HCT116 (cell line): ENCODE results near the gene TMEM140. TPM values are rescaled to one million over a fixed set of nuclear protein-coding genes. Genes with fewer than 3 reads are reported as not detected.

ENCODE experiments used
- ATAC-seq: fragments of 200-7000 bp; cut with Tn5 transposase; 2 replicates; pipeline ENCODE4 v1.9.1; 2020; ENCODE audit warnings: mild to moderate bottlenecking, moderate library complexity
- BruUV-seq: library from RNA; stranded (reverse); fragments of 400-500 nt; replicated peaks from 2 replicates; lab custom pipeline; 2021; lab: Mats Ljungman, UMichigan
- CTCF ChIA-PET: fragments of 300-600 bp; sonication (Branson Sonifier 250); formaldehyde crosslinking; loops from one replicate; lab custom pipeline; 2021; ENCODE audit warnings: antibody characterized with exemption; lab: Charles Lee
- POLR2A ChIA-PET: fragments of 300-600, 350-600 bp; sonication (Branson Sonifier 250); formaldehyde crosslinking; loops from one replicate; lab custom pipeline; 2021; ENCODE audit warnings: antibody characterized with exemption; lab: Charles Lee
- RAD21 ChIA-PET, 2 experiments: fragments of 300-600 bp; sonication (Branson Sonifier 250); formaldehyde crosslinking; loops; one replicate each; lab custom pipeline; 2023; ENCODE audit warnings: low total read pairs in 2 of 2; ENCODE audit not compliant: uncharacterized antibody in 2 of 2, unreplicated experiment in 2 of 2, low non-redundant PET in 1 of 2; lab: Charles Lee
- DNase-seq: peaks from one replicate; pipeline ENCODE4 v3.0.0-alpha.2; 2010; ENCODE audit warnings: low read depth, low spot score
- H2AFZ ChIP-seq: fragments of 200-600 bp; shearing (Covaris generic), sonication (generic); 2 replicates; pipeline ENCODE4 v1.6.1; 2017; ENCODE audit warnings: low read depth, mixed run types, mixed read lengths, antibody characterized with exemption, low read length; ENCODE audit not compliant: poor library complexity, severe bottlenecking
- H3K27ac ChIP-seq: 2 replicates; pipeline ENCODE4 v1.5.1; 2012; ENCODE audit warnings: low read depth, low read length
- H3K27me3 ChIP-seq: fragments of 200-600 bp; sonication (generic); 2 replicates; pipeline ENCODE4 v1.6.1; 2016; ENCODE audit warnings: mixed run types, low read length, mixed read lengths; ENCODE audit not compliant: insufficient read depth
- H3K36me3 ChIP-seq, 2 experiments: fragments of 200-500 bp in 1 of 2; fragments of 200-600 bp in 1 of 2; sonication (Bioruptor generic) in 1 of 2; sonication (generic) in 1 of 2; 2 replicates each; pipeline versions ENCODE4 v1.5.1 to v1.6.1; 2014 to 2016; ENCODE audit warnings: low read length in 2 of 2, inconsistent platforms in 1 of 2, mixed read lengths in 1 of 2, mixed run types in 1 of 2; ENCODE audit not compliant: insufficient read depth in 2 of 2, control insufficient read depth in 1 of 2
- H3K4me1 ChIP-seq, 2 experiments: fragments of 200-600 bp in 1 of 2; sonication (generic) in 1 of 2; 2 replicates each; pipeline versions ENCODE4 v1.5.1 to v1.6.1; 2012 to 2017; ENCODE audit warnings: low read length in 2 of 2, inconsistent platforms in 1 of 2, mild to moderate bottlenecking in 1 of 2, mixed read lengths in 1 of 2, mixed run types in 1 of 2, moderate library complexity in 1 of 2; ENCODE audit not compliant: insufficient read depth in 2 of 2, control insufficient read depth in 1 of 2
- H3K4me2 ChIP-seq: fragments of 200-600 bp; sonication (generic); 2 replicates; pipeline ENCODE4 v1.6.1; 2017; ENCODE audit warnings: mixed run types, low read length, mixed read lengths
- H3K4me3 ChIP-seq, 2 experiments: fragments of 200-600 bp in 1 of 2; sonication (generic) in 1 of 2; replicated peaks in 1 of 2; 2 replicates each; pipeline ENCODE4 v1.5.1; 2011 to 2016; ENCODE audit warnings: low read length in 2 of 2, control low read depth in 1 of 2, low read depth in 1 of 2, mild to moderate bottlenecking in 1 of 2, mixed read lengths in 1 of 2, mixed run types in 1 of 2
- H3K79me2 ChIP-seq: fragments of 200-600 bp; sonication (generic); 2 replicates; pipeline ENCODE4 v1.6.1; 2017; ENCODE audit warnings: mild to moderate bottlenecking, mixed run types, low read length, moderate library complexity, mixed read lengths; ENCODE audit not compliant: insufficient read depth
- H3K9ac ChIP-seq: fragments of 200-600 bp; sonication (generic); 2 replicates; pipeline ENCODE4 v1.6.1; 2016; ENCODE audit warnings: low read length, mixed read lengths
- H3K9me2 ChIP-seq: fragments of 200-600 bp; sonication (generic), shearing (Covaris generic); 2 replicates; pipeline ENCODE4 v1.6.1; 2017; ENCODE audit warnings: mixed run types, mild to moderate bottlenecking, moderate library complexity; ENCODE audit not compliant: insufficient read depth
- H3K9me3 ChIP-seq, 2 experiments: fragments of 200-500 bp in 1 of 2; fragments of 200-600 bp in 1 of 2; sonication (Bioruptor generic) in 1 of 2; sonication (generic) in 1 of 2; 2 replicates each; pipeline ENCODE4 v1.6.1; 2014 to 2017; ENCODE audit warnings: low read length in 2 of 2, mixed read lengths in 2 of 2, inconsistent platforms in 1 of 2, low read depth in 1 of 2, mild to moderate bottlenecking in 1 of 2, mixed run types in 1 of 2, moderate library complexity in 1 of 2; ENCODE audit not compliant: control insufficient read depth in 1 of 2, insufficient read depth in 1 of 2
- H4K20me1 ChIP-seq: fragments of 200-600 bp; sonication (generic), shearing (Covaris generic); 2 replicates; pipeline ENCODE4 v1.6.1; 2017; ENCODE audit warnings: mixed run types, mild to moderate bottlenecking, moderate library complexity; ENCODE audit not compliant: insufficient read depth
- CBX3 ChIP-seq: IDR thresholded peaks from 2 replicates; pipeline ENCODE4 v1.6.1; 2012; ENCODE audit warnings: low read depth
- ELF1 ChIP-seq: IDR thresholded peaks from 2 replicates; pipeline ENCODE4 v1.6.1; 2012; ENCODE audit warnings: low read depth, borderline replicate concordance
- EZH2 ChIP-seq: fragments of 200-600 bp; sonication (generic); IDR thresholded peaks from 2 replicates; pipeline ENCODE4 v1.6.1; 2017; ENCODE audit warnings: antibody characterized with exemption, mixed run types
- POLR2A ChIP-seq: IDR thresholded peaks from 2 replicates; pipeline ENCODE4 v1.7.0; 2011; ENCODE audit warnings: borderline replicate concordance; ENCODE audit not compliant: insufficient read depth, insufficient read length; ENCODE audit errors: extremely low read depth
- RAD21 ChIP-seq: IDR thresholded peaks from 2 replicates; pipeline ENCODE4 v1.6.1; 2012; ENCODE audit warnings: low read depth, mild to moderate bottlenecking
- SP1 ChIP-seq: IDR thresholded peaks from 2 replicates; pipeline ENCODE4 v1.6.1; 2012; ENCODE audit warnings: low read depth
- SRF ChIP-seq: IDR thresholded peaks from 2 replicates; pipeline ENCODE4 v1.6.1; 2012; ENCODE audit warnings: low read depth
- TCF7L2 ChIP-seq: IDR thresholded peaks from 2 replicates; pipeline ENCODE4 v1.7.0; 2011; ENCODE audit warnings: borderline replicate concordance, inconsistent platforms; ENCODE audit not compliant: insufficient read depth, insufficient read length; ENCODE audit errors: extremely low read depth
- ZNF274 ChIP-seq: fragments of 200-500 bp; sonication (Bioruptor generic); IDR thresholded peaks from 2 replicates; pipeline ENCODE4 v1.6.1; 2014; ENCODE audit warnings: mild to moderate bottlenecking, low read depth, low read length, inconsistent platforms
- intact Hi-C: fragments of 100-400 bp; cut with micrococcal nuclease; formaldehyde crosslinking; loops from 2 replicates; pipeline ENCODE4 v1.10.0; 2022
- total RNA-seq: library from RNA; stranded (reverse); gene quantifications from one replicate; pipeline ENCODE4 v1.2.1, GENCODE V29; 2021; ENCODE audit not compliant: unreplicated experiment
- TF ChIP-seq, protein P1 (sequence below): IDR thresholded peaks from 2 replicates; pipeline ENCODE4 v1.6.1; 2012; ENCODE audit warnings: low read depth
- TF ChIP-seq, protein P2 (sequence below): IDR thresholded peaks from 2 replicates; pipeline ENCODE4 v1.6.1; 2012
- TF ChIP-seq, protein P3 (sequence below): IDR thresholded peaks from 2 replicates; pipeline ENCODE4 v1.6.1; 2011; ENCODE audit warnings: mild to moderate bottlenecking, low read length, moderate library complexity; ENCODE audit not compliant: insufficient replicate concordance; ENCODE audit errors: extremely low read depth

The TMEM140 gene
- total RNA-seq, 1 experiment from 2014 or later, result not detected

DNA sequence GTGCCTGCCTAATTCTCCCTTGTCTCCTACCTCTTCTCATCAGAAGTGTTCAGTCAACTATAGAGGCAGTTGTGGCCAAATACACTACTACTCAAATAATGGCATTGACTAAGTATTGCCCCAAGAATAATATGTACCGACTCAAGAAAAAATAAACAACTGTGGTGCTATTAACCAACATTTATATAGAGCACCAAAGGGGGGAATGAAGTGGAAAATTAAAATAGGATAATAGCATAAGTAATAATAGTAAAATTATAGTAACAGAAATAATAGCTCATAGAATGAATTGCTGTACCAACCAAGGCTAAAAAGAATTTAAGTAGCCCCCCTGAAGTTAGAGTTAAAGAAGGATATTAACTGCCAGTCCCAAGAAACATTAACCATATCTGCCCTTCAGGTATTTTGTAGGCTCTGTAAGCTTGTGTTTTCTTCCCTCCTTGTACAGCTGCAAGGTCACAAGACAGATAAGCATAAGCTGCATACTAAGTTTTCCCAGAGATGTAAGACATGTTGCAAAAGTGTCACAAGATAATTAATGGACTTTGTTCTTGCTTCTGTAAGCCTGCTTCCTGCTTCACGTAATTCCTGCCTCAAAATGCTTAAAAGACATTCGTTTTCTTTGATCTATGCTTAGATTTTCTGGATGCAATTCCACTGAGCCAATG is 33.5 kb downstream of the TMEM140 start:
- ChIA-PET POLR2A (interaction anchor here (1.5 kb wide), 1 partner anchor 11 kb away, joined by 3 read pairs; the partner anchor contains the start of gene CYREN), CTCF (no interaction called here), RAD21 (no interaction called here)
- Histone ChIP-seq H3K4me3 (no peak overlapping the region), H2AFZ (no peak overlapping the region), H4K20me1 (no peaks in the 10 kb centered on the region), H3K79me2 (no peaks in the 10 kb centered on the region), H3K9ac (no peak overlapping the region), H3K9me2 (no peaks in the 10 kb centered on the region), H3K4me1 (peaks cover 8 to 18% of the 10 kb centered on the region in 2 experiments), H3K36me3 (no peaks in the 10 kb centered on the region), H3K9me3 (peaks cover 0 to 18% of the 10 kb centered on the region in 2 experiments; a peak in 1 of 4 replicates), H3K27me3 (no peaks in the 10 kb centered on the region), H3K4me2 (no peak overlapping the region), H3K27ac (no peak overlapping the region)
- TF ChIP-seq SP1, result no peak
- no peak for TF ChIP-seq ELF1
- no peak for TF ChIP-seq SRF
- TF ChIP-seq, protein P1, sequence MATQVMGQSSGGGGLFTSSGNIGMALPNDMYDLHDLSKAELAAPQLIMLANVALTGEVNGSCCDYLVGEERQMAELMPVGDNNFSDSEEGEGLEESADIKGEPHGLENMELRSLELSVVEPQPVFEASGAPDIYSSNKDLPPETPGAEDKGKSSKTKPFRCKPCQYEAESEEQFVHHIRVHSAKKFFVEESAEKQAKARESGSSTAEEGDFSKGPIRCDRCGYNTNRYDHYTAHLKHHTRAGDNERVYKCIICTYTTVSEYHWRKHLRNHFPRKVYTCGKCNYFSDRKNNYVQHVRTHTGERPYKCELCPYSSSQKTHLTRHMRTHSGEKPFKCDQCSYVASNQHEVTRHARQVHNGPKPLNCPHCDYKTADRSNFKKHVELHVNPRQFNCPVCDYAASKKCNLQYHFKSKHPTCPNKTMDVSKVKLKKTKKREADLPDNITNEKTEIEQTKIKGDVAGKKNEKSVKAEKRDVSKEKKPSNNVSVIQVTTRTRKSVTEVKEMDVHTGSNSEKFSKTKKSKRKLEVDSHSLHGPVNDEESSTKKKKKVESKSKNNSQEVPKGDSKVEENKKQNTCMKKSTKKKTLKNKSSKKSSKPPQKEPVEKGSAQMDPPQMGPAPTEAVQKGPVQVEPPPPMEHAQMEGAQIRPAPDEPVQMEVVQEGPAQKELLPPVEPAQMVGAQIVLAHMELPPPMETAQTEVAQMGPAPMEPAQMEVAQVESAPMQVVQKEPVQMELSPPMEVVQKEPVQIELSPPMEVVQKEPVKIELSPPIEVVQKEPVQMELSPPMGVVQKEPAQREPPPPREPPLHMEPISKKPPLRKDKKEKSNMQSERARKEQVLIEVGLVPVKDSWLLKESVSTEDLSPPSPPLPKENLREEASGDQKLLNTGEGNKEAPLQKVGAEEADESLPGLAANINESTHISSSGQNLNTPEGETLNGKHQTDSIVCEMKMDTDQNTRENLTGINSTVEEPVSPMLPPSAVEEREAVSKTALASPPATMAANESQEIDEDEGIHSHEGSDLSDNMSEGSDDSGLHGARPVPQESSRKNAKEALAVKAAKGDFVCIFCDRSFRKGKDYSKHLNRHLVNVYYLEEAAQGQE, result no peak
- no peak for TF ChIP-seq TCF7L2
- TF ChIP-seq POLR2A, result no peak
- no peak for TF ChIP-seq CBX3
- TF ChIP-seq, protein P2, sequence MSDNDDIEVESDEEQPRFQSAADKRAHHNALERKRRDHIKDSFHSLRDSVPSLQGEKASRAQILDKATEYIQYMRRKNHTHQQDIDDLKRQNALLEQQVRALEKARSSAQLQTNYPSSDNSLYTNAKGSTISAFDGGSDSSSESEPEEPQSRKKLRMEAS, result no peak
- TF ChIP-seq EZH2, result no peak
- TF ChIP-seq, protein P3, sequence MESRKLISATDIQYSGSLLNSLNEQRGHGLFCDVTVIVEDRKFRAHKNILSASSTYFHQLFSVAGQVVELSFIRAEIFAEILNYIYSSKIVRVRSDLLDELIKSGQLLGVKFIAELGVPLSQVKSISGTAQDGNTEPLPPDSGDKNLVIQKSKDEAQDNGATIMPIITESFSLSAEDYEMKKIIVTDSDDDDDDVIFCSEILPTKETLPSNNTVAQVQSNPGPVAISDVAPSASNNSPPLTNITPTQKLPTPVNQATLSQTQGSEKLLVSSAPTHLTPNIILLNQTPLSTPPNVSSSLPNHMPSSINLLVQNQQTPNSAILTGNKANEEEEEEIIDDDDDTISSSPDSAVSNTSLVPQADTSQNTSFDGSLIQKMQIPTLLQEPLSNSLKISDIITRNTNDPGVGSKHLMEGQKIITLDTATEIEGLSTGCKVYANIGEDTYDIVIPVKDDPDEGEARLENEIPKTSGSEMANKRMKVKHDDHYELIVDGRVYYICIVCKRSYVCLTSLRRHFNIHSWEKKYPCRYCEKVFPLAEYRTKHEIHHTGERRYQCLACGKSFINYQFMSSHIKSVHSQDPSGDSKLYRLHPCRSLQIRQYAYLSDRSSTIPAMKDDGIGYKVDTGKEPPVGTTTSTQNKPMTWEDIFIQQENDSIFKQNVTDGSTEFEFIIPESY, result no peak
- no peak for TF ChIP-seq RAD21
- TF ChIP-seq ZNF274, result no peak
- intact Hi-C loops, result no loop called here
- no peak for ATAC-seq
- DNase-seq, result no peak
- no TSS peak for BruUV-seq
